Measurements from ENCODE around the gene VWA8. TPM values are rescaled to one million over a fixed set of nuclear protein-coding genes. Genes with fewer than 3 reads are reported as not detected.

Gene VWA8
- total and polyA plus RNA-seq, 2 of the 13 experiments (the other 11 are each of a cell fraction or from before 2014, with no cell fraction given) = 9.1 to 17.3 TPM

GRCh38 chr13:41590643-41591042, 370.3 kb downstream of the VWA8 start:
- Histone ChIP-seq H3K27ac (ENCODE audit: extremely low read length, insufficient read depth, low read length) (no peak overlapping the region), H3K4me3 (replicated peaks in 1 of 3; ENCODE audit: insufficient read depth in 1 of 3, low read depth in 2 of 3, low read length in 3 of 3) (no peak overlapping the region), H3K9ac (ENCODE audit: insufficient read depth, low read depth, low read length) (no peak overlapping the region), H3K27me3 (ENCODE audit: control insufficient read depth in 1 of 2, insufficient read depth in 2 of 2, low read length in 2 of 2) (no peaks in the 10 kb centered on the region), H3K9me3 (ENCODE audit: low read length) (no peaks in the 10 kb centered on the region), H2AFZ (ENCODE audit: low read length) (no peak overlapping the region), H3K36me3 (replicated peaks in 1 of 2; ENCODE audit: control insufficient read depth in 1 of 2, insufficient read depth in 2 of 2, low read length in 2 of 2) (peaks cover 2 to 10% of the 10 kb centered on the region in 2 experiments; a peak in 2 of 5 replicates), H3K79me2 (ENCODE audit: insufficient read depth, low read length) (no peaks in the 10 kb centered on the region), H3K4me1 (ENCODE audit: insufficient read depth, low read length) (peaks cover 30% of the 10 kb centered on the region), H4K20me1 (ENCODE audit: insufficient read depth, low read length) (no peaks in the 10 kb centered on the region), H3K4me2 (ENCODE audit: low read depth, low read length) (no peak overlapping the region)
- DNase-seq (ENCODE audit: low spot score) (no peak), ATAC-seq (no peak), FAIRE-seq (no peak)
- ChIA-PET CTCF (ENCODE audit: low intra/inter-chr PET ratio, low total read pairs) (no interaction called here), POLR2A (no interaction called here)
- intact Hi-C loops (cut with micrococcal nuclease; ENCODE audit: unreplicated experiment) = no loop called here
- WGBS (ENCODE audit: low lambda C conversion rate) = 96% methylated on average over 3 of the region's 3 CpGs
- TF ChIP-seq ZNF34 (CRISPR knock-in tag; IDR thresholded peaks at IDR 0.05; ENCODE audit: borderline replicate concordance) (no peak), KLF6 (CRISPR knock-in tag; IDR thresholded peaks at IDR 0.05) (no peak), MNT (IDR thresholded peaks at IDR 0.05) (no peak), SUZ12 (IDR thresholded peaks at IDR 0.05; ENCODE audit: low read depth, low read length) (no peak), KDM2A (CRISPR knock-in tag; IDR thresholded peaks at IDR 0.05; ENCODE audit: borderline replicate concordance, low read depth) (no peak), ZNF496 (CRISPR knock-in tag; IDR thresholded peaks at IDR 0.05; ENCODE audit: insufficient replicate concordance) (no peak), ZNF720 (CRISPR knock-in tag; IDR thresholded peaks at IDR 0.05) (no peak), PHF5A (CRISPR knock-in tag; IDR thresholded peaks at IDR 0.05; ENCODE audit: low read depth, unreplicated experiment) (no peak), THAP9 (CRISPR knock-in tag; IDR thresholded peaks at IDR 0.05; ENCODE audit: borderline replicate concordance) (no peak), SNAPC2 (CRISPR knock-in tag; IDR thresholded peaks at IDR 0.05) (no peak), DZIP1 (CRISPR knock-in tag; IDR thresholded peaks at IDR 0.05) (no peak), FOXP4 (CRISPR knock-in tag; IDR thresholded peaks at IDR 0.05) (no peak), NBN (conservative IDR thresholded peaks at IDR 0.05) (no peak)
- BruUV-seq (replicated peaks) = no TSS peak
- in situ Hi-C loops (cut with HindIII; ENCODE audit: extremely low pct_ligation_motif_present, low pct_unique_long_range_greater_than_20kb) = no loop called here
